NT2/D1 (cell line): Measurements from ENCODE around the gene FEZ2.

Experiments used
- SUZ12 ChIP-seq: IDR thresholded peaks from 2 replicates; pipeline ENCODE4 v1.6.1; 2011; ENCODE audit not compliant: insufficient read length, insufficient read depth; ENCODE audit errors: extremely low read depth
- YY1 ChIP-seq: IDR thresholded peaks from 2 replicates; pipeline ENCODE4 v1.6.1; 2011; ENCODE audit not compliant: insufficient read length, insufficient read depth

GRCh38 chr2:36540986-36541754, 56.8 kb downstream of the FEZ2 start:
- TF ChIP-seq SUZ12 (no peak), YY1 (no peak)
